ENCODE measurements around the gene PLBD2. TPM values are rescaled to one million over a fixed set of nuclear protein-coding genes. Genes with fewer than 3 reads are reported as not detected.

PLBD2 gene
- total and polyA plus RNA-seq, 10 of the 15 experiments (the other 5 are each of a cell fraction or from before 2014, with no cell fraction given), result 1.4 to 16.6 (median 5.9) TPM

GRCh38 chr12:113416091-113416754 is 57.8 kb downstream of the PLBD2 start (continued):
- TF ChIP-seq LARP7 (IDR thresholded peaks at IDR 0.05) (no peak), RUNX3 (IDR thresholded peaks at IDR 0.05; ENCODE audit: low read length) (no peak), ZNF384 (IDR thresholded peaks at IDR 0.05; ENCODE audit: borderline replicate concordance, low read depth, low read length) (peak; percentile 45; the same call in 1 of the 2 replicates), BHLHE40 (IDR thresholded peaks at IDR 0.05; ENCODE audit: borderline replicate concordance in 1 of 2, low read depth in 2 of 2, low read length in 1 of 2) (peak in 1 of 2 experiments; percentile 16; a peak in 1 of 4 replicates), YBX1 (IDR thresholded peaks at IDR 0.05) (no peak), RAD21 (IDR thresholded peaks at IDR 0.05; ENCODE audit: insufficient read depth, low read depth, low read length) (no peak)

- no peaks in the 10 kb centered on the region for H3K79me2 ChIP-seq (ENCODE audit: control insufficient read depth, insufficient read depth, low read length)
- POLR2A ChIA-PET, result no interaction called here
- H3K4me3 ChIP-seq, result no peak overlapping the region
- no peaks in the 10 kb centered on the region for H4K20me1 ChIP-seq (ENCODE audit: control insufficient read depth, insufficient read depth)
- in situ Hi-C loops (cut with MboI) (no loop called here), intact Hi-C loops (cut with micrococcal nuclease; ENCODE audit: unreplicated experiment) (no loop called here)
- H3K4me1 ChIP-seq (ENCODE audit: control insufficient read depth, insufficient read depth, low read length), result peaks cover 3% of the 10 kb centered on the region
- H3K27me3 ChIP-seq (replicated peaks in 1 of 2; ENCODE audit: control insufficient read depth in 2 of 2, insufficient read depth in 2 of 2, low read length in 1 of 2), result no peaks in the 10 kb centered on the region
- H3K4me2 ChIP-seq (ENCODE audit: control insufficient read depth, insufficient read depth), result no peak overlapping the region
- TF ChIP-seq NR2F1 (conservative IDR thresholded peaks at IDR 0.05) (peak; percentile 31; the same call in 1 of the 2 replicates), RAD51 (IDR thresholded peaks at IDR 0.05) (no peak)
- DNase-seq (ENCODE audit: low read depth, low spot score), result no peak
- FAIRE-seq, result no peak
- RAD21 ChIA-PET (ENCODE audit: unreplicated experiment), result no interaction called here
- CTCF ChIA-PET, result no interaction called here
- 38% methylated on average over 13 of the region's 13 CpGs for WGBS (ENCODE audit: insufficient coverage, insufficient replicate concordance, low lambda C conversion rate, missing lambda C conversion rate)
- BruUV-seq (replicated peaks), result no TSS peak
- no peak overlapping the region for H2AFZ ChIP-seq (ENCODE audit: control insufficient read depth, low read depth, low read length)
- no peak overlapping the region for H3K9ac ChIP-seq (ENCODE audit: control insufficient read depth, insufficient read depth, low read length)
- H3K27ac ChIP-seq (ENCODE audit: control insufficient read depth, insufficient read depth), result no peak overlapping the region
- ATAC-seq, result no peak
- SMC1A ChIA-PET (ENCODE audit: uncharacterized antibody, unreplicated experiment), result no interaction called here
- H3K9me3 ChIP-seq (replicated peaks; ENCODE audit: control insufficient read depth, insufficient read depth, low read length), result no peaks in the 10 kb centered on the region
- no peaks in the 10 kb centered on the region for H3K36me3 ChIP-seq (ENCODE audit: control insufficient read depth in 2 of 2, insufficient read depth in 2 of 2, low read length in 1 of 2)
Measured at GRCh38 chr12:113418213-113418879, 60.0 kb downstream of the PLBD2 start.

All from GM12878 (cell line).